SKM-1 (cell line): ENCODE data around the gene UGT1A4.
"Not testable (repeated sequence)": the region's sequence is repeated elsewhere in the genome, so short reads cannot be mapped to it uniquely, and the experiment has no call there.

ENCODE experiments used
- DNase-seq: peaks from one replicate; lab custom pipeline; 2025; ENCODE audit not compliant: unreplicated experiment; lab: John Stamatoyannopoulos, UW

Gene UGT1A4

DNA sequence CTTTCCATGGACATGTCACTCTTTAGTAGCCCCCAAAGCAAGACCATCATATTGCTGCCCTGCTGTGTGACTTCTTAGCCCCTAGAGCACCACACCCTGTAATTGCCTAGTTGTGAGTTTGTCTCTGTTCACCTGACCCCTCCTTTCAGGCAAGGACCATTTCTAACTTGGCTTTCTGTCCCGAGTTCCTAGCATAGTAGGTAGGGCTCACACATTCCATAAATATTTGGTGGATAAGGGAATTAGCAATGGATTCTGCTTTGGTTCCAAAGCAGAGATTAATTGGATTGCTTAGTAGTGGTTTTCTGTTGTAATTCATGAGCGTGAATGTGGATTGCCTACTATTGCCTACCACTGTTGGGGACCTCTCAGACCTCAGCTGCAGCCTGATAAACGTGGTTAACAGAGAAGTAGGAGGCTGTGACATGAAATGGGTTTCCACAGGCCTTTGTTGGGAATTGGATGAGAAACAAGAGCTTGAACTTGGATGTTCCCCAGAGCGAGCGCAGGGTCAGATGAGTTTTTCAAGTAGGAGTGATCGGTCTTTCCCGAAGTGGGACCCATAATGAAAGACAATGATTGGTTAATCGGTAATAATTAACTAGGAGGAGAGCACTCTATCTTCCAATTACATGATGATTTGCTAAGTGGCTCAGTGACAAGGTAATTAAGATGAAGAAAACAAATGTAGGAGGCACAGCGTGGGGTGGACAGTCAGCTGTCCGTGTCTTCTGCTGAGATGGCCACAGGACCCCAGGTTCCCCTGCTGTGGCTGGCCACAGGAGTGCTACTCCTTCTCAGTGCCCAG, 28.1 kb downstream of the UGT1A4 start:
- DNase-seq, result no peak

DNA sequence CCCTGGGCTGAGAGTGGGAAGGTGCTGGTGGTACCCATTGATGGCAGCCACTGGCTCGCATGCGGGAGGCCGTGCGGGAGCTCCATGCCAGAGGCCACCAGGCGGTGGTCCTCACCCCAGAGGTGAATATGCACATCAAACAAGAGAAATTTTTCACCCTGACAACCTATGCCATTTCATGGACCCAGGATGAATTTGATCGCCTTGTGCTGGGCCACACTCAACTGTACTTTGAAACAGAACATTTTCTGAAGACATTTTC, 28.7 kb downstream of the UGT1A4 start:
- no peak for DNase-seq

DNA sequence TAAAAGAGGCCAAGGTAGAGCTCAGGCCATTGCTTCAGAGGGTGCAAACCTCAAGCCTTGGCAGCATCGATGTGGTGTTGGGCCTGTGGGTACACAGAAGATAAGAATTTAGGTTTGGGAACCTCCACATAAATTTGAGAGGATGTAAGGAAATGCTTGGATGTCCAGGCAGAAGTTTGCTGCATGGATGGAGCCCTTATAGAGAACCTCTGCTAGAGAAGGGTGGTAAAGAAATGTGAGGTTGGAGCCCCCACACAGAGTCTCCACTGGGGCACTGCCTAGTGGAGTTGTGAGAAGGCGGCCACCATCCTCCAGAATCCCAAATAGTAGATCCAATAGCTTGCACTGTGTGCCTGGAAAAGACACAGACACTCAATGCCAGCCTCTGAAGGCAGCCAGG, 32.2 kb downstream of the UGT1A4 start:
- not testable (repeated sequence) for DNase-seq

DNA sequence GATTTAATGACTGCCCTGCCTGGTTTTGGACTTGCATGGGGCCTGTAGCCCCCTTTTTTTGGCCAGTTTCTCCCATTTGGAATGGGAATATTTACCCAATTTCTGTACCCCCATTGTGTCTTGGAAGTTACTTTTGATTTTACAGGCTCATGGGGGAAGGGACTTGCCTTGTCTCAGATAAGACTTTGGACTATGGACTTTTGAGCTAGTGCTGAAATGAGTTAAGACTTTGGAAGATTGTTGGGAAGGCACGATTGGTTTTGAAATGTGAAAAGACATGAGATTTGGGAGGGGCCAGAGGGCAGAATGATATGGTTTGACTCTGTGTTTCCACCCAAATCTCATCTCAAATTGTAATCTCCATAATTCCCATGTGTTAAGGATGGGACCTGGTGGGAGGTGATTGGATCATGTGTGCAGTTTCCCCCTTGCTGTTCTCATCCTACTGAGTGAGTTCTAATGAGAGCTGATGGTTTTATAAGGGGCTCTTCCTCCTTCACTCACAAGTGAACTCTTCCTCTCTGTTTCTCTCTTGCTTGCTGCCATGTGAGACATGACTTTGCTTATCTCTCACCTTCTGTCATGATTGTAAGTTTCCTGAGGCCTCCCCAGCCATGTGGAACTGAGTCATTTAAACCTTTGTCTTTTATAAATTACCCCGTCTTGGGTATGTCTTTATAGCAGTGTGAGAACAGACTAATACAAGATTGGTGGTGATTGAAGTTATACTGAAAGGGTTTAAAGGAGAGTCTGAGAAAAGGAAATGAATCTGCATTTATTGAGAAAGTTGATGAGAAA, 32.9 kb downstream of the UGT1A4 start:
- DNase-seq, result not testable (repeated sequence)

DNA sequence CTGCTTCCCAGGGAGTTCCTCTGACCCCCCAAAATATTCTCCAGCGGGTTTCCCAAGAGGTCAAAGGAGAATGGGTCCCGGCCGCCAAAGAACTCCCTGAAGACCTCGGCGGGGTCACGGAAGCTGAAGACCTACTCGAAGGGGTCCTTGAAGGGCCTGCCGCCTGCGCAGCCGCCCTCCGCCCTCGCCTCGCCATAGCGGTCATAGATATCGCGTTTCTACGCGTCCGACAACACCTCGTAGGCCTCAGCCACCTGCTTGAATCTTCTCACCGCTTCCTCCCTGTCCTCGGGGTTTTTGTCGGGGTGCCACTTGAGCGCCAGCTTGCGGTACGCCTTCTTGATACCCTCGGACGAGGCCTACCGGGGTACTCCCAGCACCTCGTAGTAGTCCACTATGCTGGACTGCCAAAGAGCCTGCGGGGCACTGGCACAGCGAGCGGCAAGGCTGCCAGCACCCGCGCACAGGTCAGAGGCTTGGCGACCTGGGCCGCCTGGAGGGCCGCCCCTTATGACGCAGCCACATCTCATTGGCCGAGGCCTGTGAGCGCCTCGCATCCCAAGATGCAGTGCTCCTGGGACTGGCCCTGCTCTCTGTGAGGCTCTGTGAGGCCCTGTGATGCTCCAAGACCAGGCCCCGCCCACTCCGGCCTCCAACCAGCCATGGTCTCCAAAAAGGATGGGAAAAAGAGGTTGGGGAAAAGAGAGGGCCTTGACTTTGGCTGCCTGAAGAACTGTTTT, 36.5 kb downstream of the UGT1A4 start:
- DNase-seq, result no peak

DNA sequence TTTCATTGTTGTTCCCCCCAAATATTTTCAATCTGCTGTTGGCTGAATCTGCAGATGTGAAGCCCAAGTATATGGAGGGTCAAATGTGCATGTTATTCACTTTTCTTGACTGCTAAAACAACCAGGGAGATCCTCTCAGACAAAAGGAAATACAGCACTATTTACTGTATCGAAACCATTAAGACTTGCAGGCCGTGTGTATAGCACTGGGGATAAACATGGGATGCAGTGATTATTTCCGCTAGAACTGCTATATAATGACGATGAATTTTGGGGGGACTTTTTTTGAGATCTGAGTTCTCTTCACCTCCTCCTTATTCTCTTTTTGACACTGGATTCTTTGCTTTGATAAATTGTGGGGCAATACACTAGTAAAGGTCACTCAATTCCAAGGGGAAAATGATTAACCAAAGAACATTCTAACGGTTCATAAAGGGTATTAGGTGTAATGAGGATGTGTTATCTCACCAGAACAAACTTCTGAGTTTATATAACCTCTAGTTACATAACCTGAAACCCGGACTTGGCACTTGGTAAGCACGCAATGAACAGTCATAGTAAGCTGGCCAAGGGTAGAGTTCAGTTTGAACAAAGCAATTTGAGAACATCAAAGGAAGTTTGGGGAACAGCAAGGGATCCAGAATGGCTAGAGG, 38.0 kb downstream of the UGT1A4 start:
- no peak for DNase-seq

DNA sequence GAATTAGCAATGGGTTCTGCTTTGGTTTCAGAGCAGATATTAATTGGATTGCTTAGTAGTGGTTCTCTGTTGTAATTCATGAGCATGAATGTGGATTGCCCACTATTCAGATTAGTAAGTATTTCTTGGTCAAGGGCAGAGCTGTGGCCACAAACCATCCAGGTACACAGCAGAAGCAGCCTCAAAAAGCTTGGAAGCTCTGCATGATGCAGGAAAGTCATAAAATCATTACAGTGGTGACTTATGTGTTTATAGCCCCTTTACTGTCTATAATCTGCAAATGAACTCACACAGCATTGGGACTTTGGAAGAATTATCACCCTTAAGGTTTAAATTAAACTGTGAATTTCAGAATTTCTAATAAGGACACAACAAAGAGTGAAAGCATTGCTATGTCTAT, 39.6 kb downstream of the UGT1A4 start:
- no peak for DNase-seq

DNA sequence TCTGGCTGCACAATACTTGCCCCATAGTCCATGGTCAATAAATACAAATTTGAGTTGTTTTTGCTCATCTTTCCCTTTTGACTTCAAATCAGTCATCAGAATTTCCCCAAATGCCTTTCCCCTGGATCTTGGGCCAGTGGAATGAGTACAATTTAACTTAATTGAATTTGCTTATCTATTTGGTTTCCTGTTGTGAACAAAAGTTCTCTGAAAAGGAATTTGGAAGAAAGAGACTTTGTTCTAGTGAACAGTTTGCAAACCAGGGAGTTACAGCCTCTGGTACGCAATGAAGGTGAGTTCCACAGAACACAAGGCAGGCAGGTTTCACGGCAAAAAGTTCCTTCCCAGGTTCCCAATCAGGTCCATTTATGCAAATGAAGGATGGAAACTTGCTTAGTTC, 40.3 kb downstream of the UGT1A4 start:
- no peak for DNase-seq

DNA sequence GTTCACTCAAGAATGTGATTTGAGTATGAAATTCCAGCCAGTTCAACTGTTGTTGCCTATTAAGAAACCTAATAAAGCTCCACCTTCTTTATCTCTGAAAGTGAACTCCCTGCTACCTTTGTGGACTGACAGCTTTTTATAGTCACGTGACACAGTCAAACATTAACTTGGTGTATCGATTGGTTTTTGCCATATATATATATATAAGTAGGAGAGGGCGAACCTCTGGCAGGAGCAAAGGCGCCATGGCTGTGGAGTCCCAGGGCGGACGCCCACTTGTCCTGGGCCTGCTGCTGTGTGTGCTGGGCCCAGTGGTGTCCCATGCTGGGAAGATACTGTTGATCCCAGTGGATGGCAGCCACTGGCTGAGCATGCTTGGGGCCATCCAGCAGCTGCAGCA, 41.5 kb downstream of the UGT1A4 start, which contains the start of gene UGT1A1:
UGT1A1 (plus strand) TSS at position 228 of the 400 bp plus-strand sequence; CDS start at position 246, 18 bp downstream.
- DNase-seq, result no peak

DNA sequence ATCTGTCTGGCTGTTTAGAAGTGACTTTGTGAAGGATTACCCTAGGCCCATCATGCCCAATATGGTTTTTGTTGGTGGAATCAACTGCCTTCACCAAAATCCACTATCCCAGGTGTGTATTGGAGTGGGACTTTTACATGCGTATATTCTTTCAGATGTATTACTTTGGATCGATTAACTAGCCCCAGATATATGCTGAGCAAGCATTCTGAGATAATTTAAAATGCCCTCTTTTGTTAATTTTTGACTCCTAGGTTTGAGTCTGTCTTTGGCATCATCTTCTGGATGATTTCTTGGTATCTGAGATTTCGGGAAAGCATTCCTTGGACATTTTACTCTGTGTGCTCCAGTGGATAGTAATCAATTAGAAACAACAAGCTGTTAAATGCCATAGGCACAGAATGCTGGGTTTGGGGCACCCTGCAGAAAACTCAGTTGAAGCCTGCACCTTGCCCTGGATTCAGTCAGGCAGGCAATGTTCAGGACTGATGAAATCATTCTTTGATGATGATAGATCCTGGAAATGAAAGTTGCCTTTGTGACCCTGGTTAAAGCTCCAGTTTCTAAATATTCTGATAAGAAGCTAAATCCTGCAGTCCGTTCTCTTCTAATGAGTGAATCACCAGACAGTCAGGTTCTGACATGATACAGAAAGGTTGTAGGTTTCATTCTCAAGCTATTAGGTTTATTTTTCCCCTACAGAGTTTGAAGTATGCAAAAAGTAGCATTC, 42.7 kb downstream of the UGT1A4 start:
- DNase-seq, result no peak

DNA sequence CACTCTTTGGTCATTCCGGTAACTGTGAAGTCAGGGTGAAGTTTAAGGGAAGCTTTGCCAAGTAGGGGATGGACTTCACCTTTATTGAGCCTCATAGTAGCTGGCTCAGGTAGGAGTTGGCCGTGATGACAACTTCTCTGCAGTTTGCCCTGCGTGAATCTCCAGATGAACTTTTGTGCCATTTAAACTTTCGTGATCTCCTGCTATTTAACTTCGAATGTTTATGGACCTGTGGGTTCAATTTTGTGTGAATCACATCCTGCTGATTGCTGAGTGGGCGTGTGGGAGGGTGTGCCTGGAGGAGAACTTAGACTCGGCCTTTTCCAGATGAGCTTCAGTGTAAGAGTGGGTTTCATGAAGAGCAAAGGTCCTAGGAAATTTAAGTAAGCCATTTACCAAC, 45.7 kb downstream of the UGT1A4 start:
- DNase-seq, result no peak

DNA sequence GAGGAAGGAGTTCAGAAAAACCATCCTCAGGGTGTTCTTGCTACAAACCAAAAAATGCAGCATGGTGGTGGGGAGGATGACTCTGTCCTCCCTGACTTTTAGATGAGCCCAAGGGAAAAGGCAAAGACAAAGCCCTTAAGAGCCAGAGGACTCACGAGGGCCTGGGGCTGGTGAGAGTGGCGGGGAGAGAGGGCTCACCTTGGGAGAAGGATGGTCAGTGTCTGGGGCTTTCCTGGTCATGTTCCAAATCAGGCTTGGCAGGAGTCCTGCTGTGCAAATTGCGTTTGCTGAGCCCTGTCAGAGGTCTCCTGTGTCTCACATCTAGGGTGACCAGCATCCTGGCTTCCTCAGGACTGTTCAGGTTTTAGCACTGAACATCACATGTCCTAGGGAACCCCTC, 46.2 kb downstream of the UGT1A4 start:
- DNase-seq, result no peak

DNA sequence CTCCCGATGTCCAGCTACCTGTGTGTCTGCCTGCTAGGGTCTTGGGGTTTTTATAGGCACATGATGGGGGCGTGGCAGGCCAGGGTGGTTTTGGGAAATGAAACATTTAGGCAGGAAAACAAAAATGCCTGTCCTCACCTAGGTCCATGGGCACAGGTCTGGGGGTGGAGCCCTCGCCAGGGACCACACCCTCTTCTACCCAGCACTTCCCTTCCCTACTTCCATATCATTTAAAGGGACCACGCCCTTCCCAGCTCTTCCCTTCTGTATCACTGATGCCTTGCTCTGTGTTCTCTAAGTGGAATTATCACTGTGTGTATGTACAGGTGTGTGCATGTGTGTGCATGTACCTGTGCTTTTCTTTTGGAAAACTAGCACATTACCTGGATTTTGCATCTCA, 47.9 kb downstream of the UGT1A4 start:
- no peak for DNase-seq

DNA sequence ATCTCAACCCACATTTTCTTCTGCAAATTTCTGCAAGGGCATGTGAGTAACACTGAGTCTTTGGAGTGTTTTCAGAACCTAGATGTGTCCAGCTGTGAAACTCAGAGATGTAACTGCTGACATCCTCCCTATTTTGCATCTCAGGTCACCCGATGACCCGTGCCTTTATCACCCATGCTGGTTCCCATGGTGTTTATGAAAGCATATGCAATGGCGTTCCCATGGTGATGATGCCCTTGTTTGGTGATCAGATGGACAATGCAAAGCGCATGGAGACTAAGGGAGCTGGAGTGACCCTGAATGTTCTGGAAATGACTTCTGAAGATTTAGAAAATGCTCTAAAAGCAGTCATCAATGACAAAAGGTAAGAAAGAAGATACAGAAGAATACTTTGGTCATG, 49.5 kb downstream of the UGT1A4 start:
- no peak for DNase-seq

DNA sequence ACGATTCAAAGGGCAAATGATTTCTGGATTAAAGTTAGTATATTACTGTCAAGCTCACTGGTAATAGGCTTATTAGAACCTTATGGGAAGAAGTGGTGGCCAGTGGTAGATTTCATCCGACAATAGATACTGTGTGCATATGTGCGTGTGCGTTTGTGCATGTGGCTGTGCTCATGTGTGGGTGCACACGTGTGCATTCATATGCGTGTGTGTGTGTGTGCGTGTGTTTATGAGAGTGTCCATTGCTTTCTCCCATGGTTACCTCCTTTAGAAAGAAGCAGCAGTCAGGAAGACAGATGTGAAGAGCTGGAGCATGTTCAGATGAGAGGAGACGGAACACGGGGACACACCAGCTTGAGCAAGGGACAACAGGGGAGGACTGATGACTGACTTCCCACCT, 50.7 kb downstream of the UGT1A4 start:
- DNase-seq, result no peak

DNA sequence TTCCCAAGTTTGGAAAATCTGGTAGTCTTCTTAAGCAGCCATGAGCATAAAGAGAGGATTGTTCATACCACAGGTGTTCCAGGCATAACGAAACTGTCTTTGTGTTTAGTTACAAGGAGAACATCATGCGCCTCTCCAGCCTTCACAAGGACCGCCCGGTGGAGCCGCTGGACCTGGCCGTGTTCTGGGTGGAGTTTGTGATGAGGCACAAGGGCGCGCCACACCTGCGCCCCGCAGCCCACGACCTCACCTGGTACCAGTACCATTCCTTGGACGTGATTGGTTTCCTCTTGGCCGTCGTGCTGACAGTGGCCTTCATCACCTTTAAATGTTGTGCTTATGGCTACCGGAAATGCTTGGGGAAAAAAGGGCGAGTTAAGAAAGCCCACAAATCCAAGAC, 53.6 kb downstream of the UGT1A4 start:
- no peak for DNase-seq

DNA sequence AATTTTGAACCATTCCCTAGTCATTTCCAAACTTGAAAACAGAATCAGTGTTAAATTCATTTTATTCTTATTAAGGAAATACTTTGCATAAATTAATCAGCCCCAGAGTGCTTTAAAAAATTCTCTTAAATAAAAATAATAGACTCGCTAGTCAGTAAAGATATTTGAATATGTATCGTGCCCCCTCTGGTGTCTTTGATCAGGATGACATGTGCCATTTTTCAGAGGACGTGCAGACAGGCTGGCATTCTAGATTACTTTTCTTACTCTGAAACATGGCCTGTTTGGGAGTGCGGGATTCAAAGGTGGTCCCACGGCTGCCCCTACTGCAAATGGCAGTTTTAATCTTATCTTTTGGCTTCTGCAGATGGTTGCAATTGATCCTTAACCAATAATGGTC, 54.0 kb downstream of the UGT1A4 start:
- DNase-seq, result no peak

DNA sequence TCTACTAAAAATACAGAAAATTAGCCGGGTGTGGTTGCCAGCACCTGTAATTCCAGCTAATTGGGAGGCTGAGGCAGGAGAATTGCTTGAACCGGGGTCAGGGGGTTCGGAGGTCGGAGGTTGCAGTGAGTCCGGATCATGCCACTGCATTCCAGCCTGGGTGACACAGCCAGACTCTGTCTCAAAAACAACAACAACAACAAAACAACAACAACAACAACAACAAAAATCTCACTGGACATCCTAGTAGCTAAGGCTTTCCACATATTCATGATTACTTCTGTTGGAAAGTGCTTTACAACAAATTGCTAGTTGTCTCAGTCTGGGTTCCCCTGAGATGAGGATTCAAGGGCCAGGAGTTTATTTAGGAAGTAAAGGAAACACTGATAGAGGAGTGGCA, 55.3 kb downstream of the UGT1A4 start:
- no peak for DNase-seq

DNA sequence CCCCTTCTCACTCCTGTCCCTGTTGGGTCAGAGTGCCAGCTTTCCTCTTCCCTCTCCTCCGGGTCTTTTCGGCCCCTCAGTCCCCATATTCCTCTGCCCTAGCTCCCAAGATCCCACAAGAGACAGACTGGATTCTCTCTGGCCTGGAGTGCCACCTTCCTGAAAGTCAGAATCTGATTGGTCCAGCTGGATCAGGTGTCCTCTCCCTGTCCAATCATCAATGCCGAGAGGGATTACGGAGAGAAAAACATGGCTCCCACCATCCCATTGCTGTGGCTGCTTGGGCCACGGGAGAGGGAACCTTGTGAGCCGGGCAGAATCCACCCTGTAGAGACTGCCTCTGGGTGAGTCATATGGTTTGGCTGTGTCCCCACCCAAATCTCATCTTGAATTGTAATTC, 56.9 kb downstream of the UGT1A4 start:
- DNase-seq, result no peak

DNA sequence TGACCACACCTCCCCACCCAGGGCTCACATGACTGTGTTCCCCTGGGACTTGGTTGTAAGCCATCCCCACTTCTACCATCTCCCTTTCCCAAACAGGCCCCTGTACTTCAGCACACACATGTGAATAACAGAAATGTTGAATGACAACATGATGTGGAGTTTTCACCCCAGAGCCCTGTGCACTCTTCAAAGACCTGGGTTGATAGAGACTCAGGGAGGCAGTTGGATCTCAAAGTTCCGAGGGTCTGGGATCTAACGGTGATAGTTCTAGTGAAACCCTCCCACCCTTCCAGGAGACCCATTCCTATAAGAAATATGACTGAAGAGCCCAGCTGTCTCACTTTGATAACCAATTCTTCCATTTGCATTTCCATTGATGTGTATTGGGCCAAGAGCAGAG, 59.5 kb downstream of the UGT1A4 start, which contains the start of gene MROH2A:
MROH2A (plus strand) TSS at position 301 of the 400 bp plus-strand sequence. CDS start 1,029 bp downstream, outside the sequence.
- no peak for DNase-seq

DNA sequence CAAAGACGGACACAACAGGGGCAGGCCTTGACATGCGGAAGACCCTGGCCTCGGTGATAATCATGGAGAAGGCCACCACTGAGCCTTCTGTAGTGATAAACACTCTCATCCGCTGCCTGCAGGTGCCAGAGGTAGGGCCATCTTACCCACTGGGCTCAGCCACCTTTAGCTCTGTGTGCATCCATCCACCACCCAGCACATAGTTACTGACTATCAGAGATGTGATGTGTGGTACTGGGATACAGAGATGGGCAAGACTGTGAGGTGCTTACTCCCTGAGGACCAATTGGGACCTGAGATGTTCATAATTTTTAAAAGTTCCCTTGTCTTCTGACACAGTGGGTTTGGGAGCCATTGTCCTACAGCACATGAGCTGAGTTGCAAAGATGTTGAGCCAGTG, 61.2 kb downstream of the UGT1A4 start:
- DNase-seq, result no peak
